Measurements from ENCODE around the gene ACP5. TPM values are rescaled to one million over a fixed set of nuclear protein-coding genes. Genes with fewer than 3 reads are reported as not detected.

ACP5 gene
- total RNA-seq, 1 experiment from 2014 or later: not detected

- POLR2A ChIA-PET (ENCODE audit: unreplicated experiment): no interaction called here
- Histone ChIP-seq H3K9ac (ENCODE audit: low read length) (peak overlapping the region; percentile 88; the same call in 1 of the 2 replicates), H2AFZ (ENCODE audit: low read length) (no peak overlapping the region), H3K9me2 (replicated peaks; ENCODE audit: low read length) (no peaks in the 10 kb centered on the region), H3F3A (ENCODE audit: low read length, unreplicated experiment) (no peaks in the 10 kb centered on the region), H3K4me1 (ENCODE audit: insufficient read depth, low read length) (peaks cover 6% of the 10 kb centered on the region), H3K27me3 (ENCODE audit: low read length) (no peaks in the 10 kb centered on the region), H3K79me2 (ENCODE audit: low read length) (peaks cover 61% of the 10 kb centered on the region), H3K9me3 (ENCODE audit: low read length) (no peaks in the 10 kb centered on the region), H3K4me2 (ENCODE audit: low read length) (peak overlapping the region; percentile 79), H4K20me1 (ENCODE audit: low read length) (peaks cover 9% of the 10 kb centered on the region; the same call in 1 of the 2 replicates), H3K36me3 (ENCODE audit: low read depth, low read length) (peaks cover under 1% of the 10 kb centered on the region), H3K27ac (ENCODE audit: low read length) (no peak overlapping the region), H3K4me3 (ENCODE audit: low read length) (peak overlapping the region; percentile 79)
- CTCF ChIA-PET: no interaction called here
- ATAC-seq (no peak), DNase-seq (no peak)
- intact Hi-C loops (cut with micrococcal nuclease): loop anchor here (1.0 kb wide), 1 partner anchor 42 kb away; no protein-coding TSS in a partner anchor
- BruUV-seq (replicated peaks): no TSS peak
- TF ChIP-seq EZH2phosphoT487 (IDR thresholded peaks at IDR 0.05; ENCODE audit: borderline replicate concordance, low read length) (no peak), EZH2 (IDR thresholded peaks at IDR 0.05; ENCODE audit: low read length, unreplicated experiment) (no peak), CTCF (conservative IDR thresholded peaks at IDR 0.05; ENCODE audit: low read depth, low read length) (no peak)
Measured at GRCh38 chr19:11598746-11599145, 21.3 kb upstream of the ACP5 start.

DNA sequence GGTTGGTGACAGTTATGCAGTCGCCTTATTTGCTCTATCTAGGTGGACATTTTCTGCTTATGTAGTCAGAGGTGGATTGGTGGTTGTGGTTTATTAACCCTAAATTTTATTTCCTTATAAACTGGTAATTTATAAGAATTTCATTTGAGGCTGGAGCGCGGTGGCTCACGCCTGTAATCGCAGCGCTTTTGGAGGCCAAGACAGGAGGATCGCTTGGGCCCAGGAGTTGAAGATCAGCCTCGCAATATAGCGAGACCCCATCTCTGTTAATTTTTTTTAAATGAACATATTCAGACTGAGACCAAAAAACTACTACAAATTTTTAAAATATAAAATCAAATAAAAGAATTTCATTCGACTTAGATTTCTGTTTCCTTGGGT lies 20.6 kb upstream of the ACP5 start:
- ChIA-PET CTCF (interaction anchor here (0.5 to 0.6 kb wide), 2 partner anchors 843 to 887 kb away, joined by 3 to 4 read pairs; partner anchors contain the start of gene ZNF709), POLR2A (ENCODE audit: unreplicated experiment) (interaction anchor here (0.5 kb wide), 1 partner anchor 565 kb away, joined by 3 read pairs; the partner anchor contains the start of gene ZNF136)
- Histone ChIP-seq H3K27me3 (ENCODE audit: low read length) (no peaks in the 10 kb centered on the region), H3K4me1 (ENCODE audit: insufficient read depth, low read length) (peaks cover 6% of the 10 kb centered on the region), H3K4me2 (ENCODE audit: low read length) (peak overlapping the region; percentile 79), H2AFZ (ENCODE audit: low read length) (peak overlapping the region; percentile 49; the same call in 1 of the 2 replicates), H3K9me3 (ENCODE audit: low read length) (no peaks in the 10 kb centered on the region), H3K9ac (ENCODE audit: low read length) (peak overlapping the region; percentile 88), H3K36me3 (ENCODE audit: low read depth, low read length) (no peaks in the 10 kb centered on the region; the same call in 1 of the 2 replicates), H3F3A (ENCODE audit: low read length, unreplicated experiment) (no peaks in the 10 kb centered on the region), H3K27ac (ENCODE audit: low read length) (peak overlapping the region; percentile 29), H3K79me2 (ENCODE audit: low read length) (peaks cover 56% of the 10 kb centered on the region), H3K4me3 (ENCODE audit: low read length) (peak overlapping the region; percentile 79), H3K9me2 (replicated peaks; ENCODE audit: low read length) (no peaks in the 10 kb centered on the region), H4K20me1 (ENCODE audit: low read length) (peaks cover 9% of the 10 kb centered on the region; the same call in 1 of the 2 replicates)
- TSS peak; percentile 55 for BruUV-seq (replicated peaks)
- no peak for TF ChIP-seq CTCF (conservative IDR thresholded peaks at IDR 0.05; ENCODE audit: low read depth, low read length)
- no peak for TF ChIP-seq EZH2phosphoT487 (IDR thresholded peaks at IDR 0.05; ENCODE audit: borderline replicate concordance, low read length)
- no peak for TF ChIP-seq EZH2 (IDR thresholded peaks at IDR 0.05; ENCODE audit: low read length, unreplicated experiment)
- ATAC-seq (no peak), DNase-seq (no peak)
- intact Hi-C loops (cut with micrococcal nuclease): loop anchor here (1.0 kb wide), 1 partner anchor 42 kb away; no protein-coding TSS in a partner anchor

All from PC-3 (cell line).